ENCODE measurements around the gene CCNI. TPM values are rescaled to one million over a fixed set of nuclear protein-coding genes. Genes with fewer than 3 reads are reported as not detected.

The CCNI gene
- total RNA-seq, 1 experiment from 2014 or later: 240 TPM

DNA sequence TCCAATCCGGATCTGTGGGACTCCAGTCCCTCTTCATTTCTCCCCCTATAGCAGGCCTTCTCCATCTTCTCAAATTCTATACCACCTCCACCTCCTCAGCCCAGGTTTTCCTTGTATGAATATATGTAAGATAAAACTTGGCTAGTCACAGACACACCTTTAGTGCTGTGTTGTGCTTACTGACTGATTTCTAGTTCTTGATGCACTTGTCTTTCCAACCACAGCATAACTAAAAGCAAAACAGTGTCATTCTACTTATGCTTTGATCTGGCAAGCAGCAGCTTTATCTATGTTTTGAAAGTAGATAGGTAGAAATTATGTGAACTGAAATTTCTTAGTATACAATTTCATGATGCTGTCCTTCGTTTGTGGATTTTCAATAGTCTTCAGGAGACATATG, 47.5 kb downstream of the CCNI start:
- no peaks in the 10 kb centered on the region for H3K27me3 ChIP-seq (ENCODE audit: insufficient read depth, low read length)
- H3K18ac ChIP-seq (ENCODE audit: insufficient read length, low read depth, low read length): no peak overlapping the region
- Mint-ChIP-seq H3K36me3 (ENCODE audit: insufficient read depth in 1 of 3, low read depth in 3 of 3) (peaks cover 17 to 57% (median 42%) of the 10 kb centered on the region in 3 experiments; a peak in 6 of 7 replicates), H3K4me1 (peaks cover 0 to 4% of the 10 kb centered on the region in 2 experiments; a peak in 1 of 4 replicates), H3K4me3 (no peak overlapping the region), H3K27ac (no peak overlapping the region), H3K9me3 (no peaks in the 10 kb centered on the region), H3K27me3 (ENCODE audit: low read depth) (no peaks in the 10 kb centered on the region)
- 0 out of 2 replicates have a peak, but pooled peaks cover 4% of the 10 kb centered on the region for H3K4me1 ChIP-seq (ENCODE audit: insufficient read depth, low read length)
- H3K27ac ChIP-seq (ENCODE audit: insufficient read length, low read depth, low read length): no peak overlapping the region
- TF ChIP-seq, protein P1, sequence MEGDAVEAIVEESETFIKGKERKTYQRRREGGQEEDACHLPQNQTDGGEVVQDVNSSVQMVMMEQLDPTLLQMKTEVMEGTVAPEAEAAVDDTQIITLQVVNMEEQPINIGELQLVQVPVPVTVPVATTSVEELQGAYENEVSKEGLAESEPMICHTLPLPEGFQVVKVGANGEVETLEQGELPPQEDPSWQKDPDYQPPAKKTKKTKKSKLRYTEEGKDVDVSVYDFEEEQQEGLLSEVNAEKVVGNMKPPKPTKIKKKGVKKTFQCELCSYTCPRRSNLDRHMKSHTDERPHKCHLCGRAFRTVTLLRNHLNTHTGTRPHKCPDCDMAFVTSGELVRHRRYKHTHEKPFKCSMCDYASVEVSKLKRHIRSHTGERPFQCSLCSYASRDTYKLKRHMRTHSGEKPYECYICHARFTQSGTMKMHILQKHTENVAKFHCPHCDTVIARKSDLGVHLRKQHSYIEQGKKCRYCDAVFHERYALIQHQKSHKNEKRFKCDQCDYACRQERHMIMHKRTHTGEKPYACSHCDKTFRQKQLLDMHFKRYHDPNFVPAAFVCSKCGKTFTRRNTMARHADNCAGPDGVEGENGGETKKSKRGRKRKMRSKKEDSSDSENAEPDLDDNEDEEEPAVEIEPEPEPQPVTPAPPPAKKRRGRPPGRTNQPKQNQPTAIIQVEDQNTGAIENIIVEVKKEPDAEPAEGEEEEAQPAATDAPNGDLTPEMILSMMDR (conservative IDR thresholded peaks at IDR 0.05): no peak
- H3K23ac ChIP-seq (ENCODE audit: insufficient read length, low read depth, low read length): no peak overlapping the region
- no peak overlapping the region for H3K56ac ChIP-seq (ENCODE audit: insufficient read length, low read depth, low read length)
- H2BK20ac ChIP-seq (ENCODE audit: low read depth, low read length, poor library complexity, severe bottlenecking): no peak overlapping the region
- H4K20me1 ChIP-seq (ENCODE audit: control insufficient read depth, insufficient read depth, insufficient read length): no peaks in the 10 kb centered on the region
- no peak overlapping the region for H2BK120ac ChIP-seq (ENCODE audit: low read depth, low read length, poor library complexity, severe bottlenecking)
- H2AK5ac ChIP-seq (ENCODE audit: insufficient read length, low read length): no peak overlapping the region
- no peak overlapping the region for H4K5ac ChIP-seq (ENCODE audit: insufficient read length, low read depth, low read length)
- H2BK15ac ChIP-seq (ENCODE audit: low read depth, low read length): no peak overlapping the region
- no peak overlapping the region for H3K4me2 ChIP-seq (ENCODE audit: insufficient read depth, insufficient read length, low read length)
- H3K79me2 ChIP-seq (ENCODE audit: insufficient read depth, low read length): no peaks in the 10 kb centered on the region
- DNase-seq: no peak
- no CpG with 5 or more reads among the region's 2 CpGs for WGBS (ENCODE audit: extremely low coverage, insufficient read length, low lambda C conversion rate)
- no peak overlapping the region for H3K14ac ChIP-seq (ENCODE audit: insufficient read depth, low read length)
- H2BK5ac ChIP-seq (ENCODE audit: insufficient read length, low read length): no peak overlapping the region
- no peak overlapping the region for H4K91ac ChIP-seq (ENCODE audit: insufficient read length, low read depth, low read length)
- H4K8ac ChIP-seq (replicated peaks; ENCODE audit: insufficient read length, low read depth, low read length): no peak overlapping the region
- no peaks in the 10 kb centered on the region for H3K79me1 ChIP-seq (ENCODE audit: insufficient read depth, low read depth, low read length, poor library complexity, severe bottlenecking)
- H3K4ac ChIP-seq (ENCODE audit: low read depth, low read length): no peak overlapping the region
- H2AFZ ChIP-seq (ENCODE audit: low read length): no peak overlapping the region
- H3K9me3 ChIP-seq (ENCODE audit: control insufficient read depth, low read depth, low read length): no peaks in the 10 kb centered on the region
- H2BK12ac ChIP-seq (ENCODE audit: insufficient read length, low read depth, low read length): no peak overlapping the region
- H3K23me2 ChIP-seq (ENCODE audit: insufficient read length, low read depth, low read length, poor library complexity, severe bottlenecking): no peaks in the 10 kb centered on the region
- no peak overlapping the region for H3T11ph ChIP-seq (ENCODE audit: low read length)
- no peak overlapping the region for H3K9ac ChIP-seq (ENCODE audit: extremely low read depth, insufficient read length, low read length)
